Lower leg skin (tissue), 3 donors: Measurements from ENCODE around the gene C3orf18.
"Not testable (repeated sequence)": the region's sequence is repeated elsewhere in the genome, so short reads cannot be mapped to it uniquely, and the experiment has no call there.

ENCODE experiments used
- POLR2A ChIP-seq, 2 donors: fragments of 450-650 bp; IDR thresholded peaks; one replicate each; pipeline ENCODE4 v1.6.1; 2016 to 2017; ENCODE audit warnings: antibody characterized with exemption in 2 of 2, mild to moderate bottlenecking in 1 of 2, moderate library complexity in 1 of 2
- TF ChIP-seq, protein P1 (sequence below), 3 donors: fragments of 450-650 bp; IDR thresholded peaks; one replicate each; pipeline ENCODE4 v1.5.1; 2016; ENCODE audit warnings: antibody characterized with exemption in 3 of 3, mild to moderate bottlenecking in 3 of 3, moderate library complexity in 2 of 3

DNA sequence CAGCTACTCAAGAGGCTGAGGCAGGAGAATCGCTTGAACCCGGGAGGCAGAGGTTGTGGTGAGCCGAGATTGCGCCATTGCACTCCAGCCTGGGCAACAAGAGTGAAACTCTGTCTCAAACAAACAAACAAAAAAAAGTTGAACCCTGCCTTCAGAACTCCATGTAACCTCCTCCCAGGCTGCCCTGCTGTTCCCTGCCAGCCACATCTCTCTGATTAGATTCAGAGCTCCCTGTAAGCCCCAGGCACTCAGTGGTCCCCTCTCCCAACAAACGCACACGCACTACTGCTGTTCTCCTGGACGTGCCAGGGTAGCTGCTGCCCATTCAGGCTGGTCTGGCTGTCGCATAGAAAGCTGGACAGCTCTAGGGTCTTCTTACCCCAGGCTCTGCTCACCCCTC lies 54.6 kb downstream of the C3orf18 start:
- TF ChIP-seq, protein P1, sequence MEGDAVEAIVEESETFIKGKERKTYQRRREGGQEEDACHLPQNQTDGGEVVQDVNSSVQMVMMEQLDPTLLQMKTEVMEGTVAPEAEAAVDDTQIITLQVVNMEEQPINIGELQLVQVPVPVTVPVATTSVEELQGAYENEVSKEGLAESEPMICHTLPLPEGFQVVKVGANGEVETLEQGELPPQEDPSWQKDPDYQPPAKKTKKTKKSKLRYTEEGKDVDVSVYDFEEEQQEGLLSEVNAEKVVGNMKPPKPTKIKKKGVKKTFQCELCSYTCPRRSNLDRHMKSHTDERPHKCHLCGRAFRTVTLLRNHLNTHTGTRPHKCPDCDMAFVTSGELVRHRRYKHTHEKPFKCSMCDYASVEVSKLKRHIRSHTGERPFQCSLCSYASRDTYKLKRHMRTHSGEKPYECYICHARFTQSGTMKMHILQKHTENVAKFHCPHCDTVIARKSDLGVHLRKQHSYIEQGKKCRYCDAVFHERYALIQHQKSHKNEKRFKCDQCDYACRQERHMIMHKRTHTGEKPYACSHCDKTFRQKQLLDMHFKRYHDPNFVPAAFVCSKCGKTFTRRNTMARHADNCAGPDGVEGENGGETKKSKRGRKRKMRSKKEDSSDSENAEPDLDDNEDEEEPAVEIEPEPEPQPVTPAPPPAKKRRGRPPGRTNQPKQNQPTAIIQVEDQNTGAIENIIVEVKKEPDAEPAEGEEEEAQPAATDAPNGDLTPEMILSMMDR (IDR thresholded peaks at IDR 0.05): not testable (repeated sequence)
- TF ChIP-seq POLR2A (IDR thresholded peaks at IDR 0.05): not testable (repeated sequence)
